GM18867 (cell line): ENCODE results near the gene NOTO.

Experiments used
- ATAC-seq: cut with Tn5 transposase; IDR thresholded peaks from one replicate; pipeline ENCODE4 v1.9.1; 2021; ENCODE audit warnings: mild to moderate bottlenecking, moderate library complexity; ENCODE audit not compliant: unreplicated experiment

NOTO gene

GRCh38 chr2:73255907-73256617 lies 53.7 kb downstream of the NOTO start:
- no peak for ATAC-seq

DNA sequence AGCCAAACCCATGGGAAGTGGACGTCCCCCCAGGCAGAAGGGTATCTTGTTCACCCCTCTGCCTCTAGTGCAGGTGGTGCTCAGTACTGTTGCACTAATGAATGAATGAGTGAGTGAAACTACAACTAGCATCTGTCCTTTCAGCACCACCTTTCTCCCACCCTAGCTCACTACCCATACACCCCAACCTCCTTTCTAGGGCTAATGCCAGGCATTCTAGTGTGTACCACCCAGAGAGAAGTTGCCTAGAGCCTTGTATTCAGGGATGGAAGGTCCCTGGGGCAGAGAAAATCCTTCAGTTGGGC lies 54.2 kb downstream of the NOTO start:
- ATAC-seq: no peak

DNA sequence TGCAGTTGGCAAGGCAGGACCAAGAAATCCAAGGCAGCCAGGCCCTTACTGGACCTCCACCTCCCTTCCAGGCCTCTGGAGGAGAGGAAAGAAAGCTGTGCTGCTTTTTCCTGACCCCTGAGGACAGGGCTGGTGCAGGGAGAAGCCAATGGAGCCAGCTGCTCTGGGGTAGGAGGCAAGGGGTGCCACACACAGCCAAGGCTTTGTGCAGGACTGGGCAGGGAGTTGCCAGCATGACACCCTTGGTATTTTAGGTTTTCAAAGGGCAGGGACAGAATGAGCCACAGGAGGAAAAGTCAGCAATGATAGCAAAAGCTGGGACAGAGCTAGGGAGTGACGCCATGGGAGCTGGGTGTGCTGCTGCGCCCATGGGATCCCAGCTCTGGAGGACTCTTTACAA lies 54.6 kb downstream of the NOTO start:
- ATAC-seq: no peak

DNA sequence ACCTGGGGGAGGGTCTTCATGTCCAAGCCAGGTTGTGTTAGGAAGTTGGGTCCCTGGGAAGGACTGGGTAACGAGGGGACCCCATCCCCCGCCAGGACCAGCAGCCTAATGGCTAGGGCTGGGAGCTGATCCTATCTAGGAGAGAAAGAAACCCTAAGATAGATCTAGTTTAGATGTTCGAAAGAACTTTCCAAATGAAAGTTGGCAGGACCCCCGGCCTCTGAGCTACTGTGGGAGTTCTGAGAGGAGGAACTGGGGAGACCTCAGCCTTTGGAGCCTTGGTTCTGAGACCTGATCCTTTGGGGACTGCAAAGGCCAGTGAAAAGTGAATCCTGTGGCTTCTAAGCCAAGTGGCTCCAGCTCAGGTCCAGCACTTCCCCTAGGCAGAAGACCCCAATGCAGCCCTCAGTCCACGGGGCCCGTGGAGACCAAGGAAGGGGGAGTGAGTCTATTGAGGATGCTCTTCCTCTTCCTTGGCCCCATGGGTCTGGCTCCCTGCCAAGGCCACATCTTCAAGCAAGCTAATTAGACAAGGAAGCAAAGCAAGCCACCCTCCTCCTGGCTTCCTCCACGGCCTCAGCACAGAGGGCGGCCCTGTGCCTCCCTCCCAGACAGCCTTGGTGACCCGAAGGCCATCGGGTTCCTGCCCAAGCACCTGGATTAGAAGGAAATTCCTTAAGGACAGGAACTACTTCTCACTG lies 55.2 kb downstream of the NOTO start:
- ATAC-seq: no peak

DNA sequence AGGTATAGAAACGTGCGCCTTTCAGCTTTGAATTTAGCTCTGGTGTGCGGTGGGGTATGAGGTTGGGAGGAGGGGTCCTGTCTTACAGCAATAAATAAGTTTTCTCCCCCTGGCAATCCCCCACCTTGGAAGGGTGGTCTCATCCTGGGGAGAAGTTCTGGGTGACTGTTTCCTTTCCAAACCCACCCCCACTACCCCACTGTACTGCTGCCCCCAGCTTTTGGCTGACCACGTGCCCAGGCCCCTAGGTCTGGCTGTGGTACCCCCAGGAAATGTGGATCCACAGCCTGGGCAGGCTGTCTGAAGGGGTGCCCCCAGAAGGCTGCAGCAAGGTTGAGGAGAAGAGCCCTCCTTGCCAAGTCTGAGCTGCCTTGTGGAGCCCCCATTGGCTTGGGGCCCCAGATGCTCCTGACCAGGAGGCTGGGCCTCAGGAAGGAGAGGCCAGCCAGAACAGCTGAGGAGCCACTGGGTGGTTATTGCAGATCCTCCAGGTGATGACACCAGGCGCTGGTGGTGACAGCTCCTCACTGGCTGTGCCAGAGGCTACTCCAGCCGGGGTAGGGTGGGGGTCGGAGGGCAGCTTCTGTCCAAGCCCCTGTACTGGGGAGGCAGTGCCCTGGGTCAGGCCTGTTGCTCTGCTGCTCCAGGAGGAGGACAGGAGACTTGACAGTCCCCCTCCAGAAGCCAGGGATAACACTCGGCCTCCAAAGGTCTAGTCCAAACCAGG lies 56.0 kb downstream of the NOTO start:
- ATAC-seq: no peak

DNA sequence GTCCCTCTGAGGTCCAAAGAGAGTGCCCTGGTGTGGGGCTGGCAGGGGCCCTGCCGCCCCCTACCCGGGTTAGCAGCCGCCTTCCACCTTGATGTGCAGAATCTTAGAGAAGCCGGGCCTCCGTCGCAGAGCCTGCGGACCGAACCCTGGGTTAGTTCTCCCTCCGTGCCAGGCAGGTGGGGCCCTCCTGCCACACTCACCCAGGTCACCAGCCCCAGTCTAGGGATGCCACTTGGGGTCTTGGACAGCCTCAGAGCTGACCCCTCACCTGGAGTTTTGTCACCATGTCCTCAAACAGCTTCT lies 56.5 kb downstream of the NOTO start:
- ATAC-seq: no peak

- ATAC-seq: no peak
Observed at GRCh38 chr2:73259276-73259675, 56.9 kb downstream of the NOTO start.

GRCh38 chr2:73259704-73260337 lies 57.4 kb downstream of the NOTO start:
- ATAC-seq: no peak

DNA sequence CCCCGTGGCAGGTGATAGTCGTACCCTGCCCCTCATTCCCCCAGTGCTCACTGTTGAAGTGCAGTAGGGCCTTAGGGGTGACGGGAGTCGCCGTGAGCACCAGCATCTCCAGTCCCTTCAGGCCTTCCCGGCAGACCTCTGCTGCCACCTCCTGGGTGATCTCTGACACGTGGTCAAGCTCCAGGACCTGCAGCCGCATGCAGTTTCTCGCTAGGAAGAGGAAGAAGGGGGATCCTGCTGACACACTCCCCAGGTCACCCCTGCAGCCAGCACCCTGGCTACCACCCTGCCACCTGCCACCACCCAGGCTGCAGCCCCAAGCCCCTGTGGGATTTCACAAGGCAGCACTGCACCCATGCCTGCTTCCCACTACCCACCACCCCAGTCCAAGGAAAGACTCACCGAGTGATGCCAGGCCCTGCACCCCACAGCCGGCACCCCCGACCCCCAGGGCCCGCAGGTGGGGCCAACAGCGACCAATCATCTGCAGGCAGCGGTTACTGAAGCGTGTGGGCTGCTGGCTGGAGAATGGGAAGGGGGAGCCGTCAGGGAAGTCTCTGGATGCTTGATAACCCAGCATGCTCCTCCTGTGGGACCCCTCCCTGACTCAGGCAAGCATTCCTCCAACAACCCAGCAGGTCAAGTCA lies 58.1 kb downstream of the NOTO start:
- ATAC-seq: no peak
